Naive B cell (primary cell): ENCODE measurements around the gene KDELR1. TPM values are rescaled to one million over a fixed set of nuclear protein-coding genes. Genes with fewer than 3 reads are reported as not detected.

ENCODE experiments used
- ATAC-seq, 2 donors: fragments of 150-1000 bp; cut with Tn5 transposase; 2 replicates each; pipeline ENCODE4 v1.10.0; 2021; ENCODE audit warnings: low read depth in 2 of 2, mild to moderate bottlenecking in 2 of 2, moderate library complexity in 2 of 2
- DNase-seq: peaks from one replicate; pipeline ENCODE4 v3.0.0; 2022
- H3K27ac Mint-ChIP-seq, 6 donors: one replicate each; pipeline ENCODE4 v1.8.0; 2020 to 2022; ENCODE audit warnings: mild to moderate bottlenecking in 6 of 6, mixed read lengths in 6 of 6, moderate library complexity in 5 of 6, inconsistent platforms in 2 of 6
- H3K27me3 Mint-ChIP-seq, 3 donors: one replicate each; pipeline ENCODE4 v1.8.0; 2021 to 2022; ENCODE audit warnings: mixed read lengths in 3 of 3, mild to moderate bottlenecking in 1 of 3
- H3K36me3 Mint-ChIP-seq, 2 donors: one replicate each; pipeline ENCODE4 v1.8.0; 2020 to 2022; ENCODE audit warnings: mixed read lengths in 2 of 2, inconsistent platforms in 1 of 2, mild to moderate bottlenecking in 1 of 2
- H3K4me1 Mint-ChIP-seq, 3 donors: one replicate each; pipeline ENCODE4 v1.8.0; 2020 to 2022; ENCODE audit warnings: mixed read lengths in 3 of 3, inconsistent platforms in 1 of 3, mild to moderate bottlenecking in 1 of 3, moderate library complexity in 1 of 3
- H3K4me3 Mint-ChIP-seq, 8 donors: one replicate each; pipeline ENCODE4 v1.8.0; 2020 to 2022; ENCODE audit warnings: mild to moderate bottlenecking in 8 of 8, mixed read lengths in 8 of 8, moderate library complexity in 8 of 8, inconsistent platforms in 2 of 8
- H3K9me3 Mint-ChIP-seq, 7 donors: one replicate each; pipeline ENCODE4 v1.8.0; 2020 to 2022; ENCODE audit warnings: mixed read lengths in 7 of 7, mild to moderate bottlenecking in 5 of 7, inconsistent platforms in 2 of 7, moderate library complexity in 1 of 7
- polyA plus RNA-seq, 6 donors: library from polyadenylated mRNA; unstranded; fragments of 300-500 nt; fragmentation: Illumina TruSeq; gene quantifications; one replicate each; pipeline ENCODE4 v1.2.3, GENCODE V29; 2021; ENCODE audit warnings: low read depth in 6 of 6

The KDELR1 gene
- polyA plus RNA-seq, 6 donors from 2014 or later, result 24.5 to 32.1 (median 26.5) TPM

DNA sequence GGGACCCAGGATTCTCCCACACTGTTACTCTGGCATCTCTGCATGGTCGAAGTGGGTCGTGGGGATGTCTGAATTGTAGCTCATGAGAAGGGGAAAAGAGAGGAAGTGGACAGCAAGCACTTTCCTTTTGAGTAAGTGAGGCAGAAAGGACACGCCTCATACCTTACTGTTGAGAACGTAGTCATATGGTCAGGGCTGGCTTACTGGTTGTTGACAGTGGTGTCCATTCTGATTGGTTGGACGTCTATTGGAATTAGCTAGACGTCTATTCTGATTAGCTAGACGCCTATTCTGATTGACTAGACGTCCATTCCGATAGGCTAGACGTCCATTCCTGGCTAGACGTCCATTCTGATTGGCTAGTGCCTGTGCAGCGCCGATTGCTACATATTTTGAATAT, 14.5 kb upstream of the KDELR1 start:
- peaks cover 0 to 3% (median 0%) of the 10 kb centered on the region in 7 donors for H3K9me3 Mint-ChIP-seq
- DNase-seq (no peak), ATAC-seq (no peak)
- peak overlapping the region in 2 of 8 donors; percentile 49 to 77 for H3K4me3 Mint-ChIP-seq
- H3K36me3 Mint-ChIP-seq, result peaks cover 0 to 15% of the 10 kb centered on the region in 2 donors
- peaks cover 29 to 49% (median 44%) of the 10 kb centered on the region in 3 donors for H3K27me3 Mint-ChIP-seq
- H3K27ac Mint-ChIP-seq, result no peak overlapping the region
- peaks cover 4 to 8% (median 6%) of the 10 kb centered on the region in 3 donors for H3K4me1 Mint-ChIP-seq

DNA sequence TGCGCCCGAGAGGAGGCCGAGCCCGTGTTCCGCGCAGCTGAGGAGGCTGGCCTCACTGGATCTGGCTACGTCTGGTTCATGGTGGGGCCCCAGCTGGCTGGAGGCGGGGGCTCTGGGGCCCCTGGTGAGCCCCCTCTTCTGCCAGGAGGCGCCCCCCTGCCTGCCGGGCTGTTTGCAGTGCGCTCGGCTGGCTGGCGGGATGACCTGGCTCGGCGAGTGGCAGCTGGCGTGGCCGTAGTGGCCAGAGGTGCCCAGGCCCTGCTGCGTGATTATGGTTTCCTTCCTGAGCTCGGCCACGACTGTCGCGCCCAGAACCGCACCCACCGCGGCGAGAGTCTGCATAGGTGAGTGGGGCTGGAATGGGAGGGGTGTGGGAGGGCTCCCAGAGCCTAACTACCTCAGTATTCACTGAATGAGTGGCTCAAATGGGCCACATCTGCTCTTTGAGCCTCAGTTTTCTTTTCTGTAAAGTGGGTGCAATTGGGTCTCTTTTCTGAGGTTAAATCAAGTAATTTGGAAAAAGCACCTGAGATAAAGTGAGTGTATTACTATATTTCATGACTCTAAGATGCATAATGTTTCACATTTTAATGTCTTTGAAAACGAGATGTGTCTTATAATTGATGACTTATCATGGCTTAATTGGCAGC, 13.8 kb upstream of the KDELR1 start:
- no peak overlapping the region for H3K4me3 Mint-ChIP-seq
- ATAC-seq, result no peak

DNA sequence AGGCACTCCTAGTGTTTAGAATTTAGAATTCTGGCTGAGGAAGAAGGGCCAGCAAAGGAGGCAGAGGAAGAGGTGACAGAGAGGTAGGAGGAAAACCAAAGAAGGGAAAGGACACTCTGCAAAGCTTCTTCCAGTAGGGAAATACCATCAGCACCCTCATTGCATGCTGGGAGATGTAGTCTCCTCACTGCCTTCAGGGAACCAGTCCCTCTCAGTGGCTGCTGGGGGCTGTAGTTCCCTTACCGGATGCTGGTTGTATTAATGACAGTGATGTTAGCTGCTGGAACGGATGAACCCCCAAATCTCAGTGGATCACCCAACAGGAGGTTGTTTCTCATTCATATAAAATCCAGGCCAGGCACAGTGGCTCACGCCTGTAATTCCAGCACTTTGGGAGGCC, 12.3 kb upstream of the KDELR1 start:
- Mint-ChIP-seq H3K27me3 (peaks cover 28 to 30% (median 28%) of the 10 kb centered on the region in 3 donors), H3K4me1 (peaks cover 9 to 23% (median 18%) of the 10 kb centered on the region in 3 donors), H3K27ac (peak overlapping the region in 2 of 6 donors; percentile 49 to 76), H3K4me3 (no peak overlapping the region), H3K36me3 (peaks cover 0 to 15% of the 10 kb centered on the region in 2 donors), H3K9me3 (peaks cover 0 to 9% (median 4%) of the 10 kb centered on the region in 7 donors)
- ATAC-seq (peak; percentile 72 to 77), DNase-seq (peak; percentile 39)

More for the DNA sequence above, 13.8 kb upstream of the KDELR1 start:
- H3K9me3 Mint-ChIP-seq, result peaks cover 0 to 3% (median 0%) of the 10 kb centered on the region in 7 donors
- H3K27me3 Mint-ChIP-seq, result peaks cover 29 to 42% (median 37%) of the 10 kb centered on the region in 3 donors
- H3K36me3 Mint-ChIP-seq, result peaks cover 0 to 15% of the 10 kb centered on the region in 2 donors
- no peak for DNase-seq
- no peak overlapping the region for H3K27ac Mint-ChIP-seq
- peaks cover 4 to 12% (median 6%) of the 10 kb centered on the region in 3 donors for H3K4me1 Mint-ChIP-seq

DNA sequence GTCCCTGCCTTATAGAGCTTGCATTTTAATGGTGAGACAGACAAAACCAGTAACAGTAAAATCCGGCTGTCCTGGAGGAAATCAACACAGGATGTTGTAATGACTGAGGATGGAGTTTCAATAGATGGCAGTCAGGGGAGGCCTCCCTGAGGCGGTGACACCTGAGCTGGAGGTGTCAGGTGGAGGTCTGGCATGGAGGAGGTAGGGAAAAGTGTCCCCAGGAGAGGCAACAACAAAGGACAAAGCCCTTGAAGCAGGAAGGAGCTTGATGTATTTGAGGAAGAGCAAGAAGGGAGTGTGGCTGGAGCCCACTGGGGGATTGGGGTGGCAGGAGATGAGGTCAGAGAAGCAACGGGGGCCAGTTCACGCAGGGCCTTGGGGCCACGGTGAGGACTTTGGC, 9.9 kb upstream of the KDELR1 start:
- H3K4me3 Mint-ChIP-seq, result no peak overlapping the region
- peak overlapping the region in 1 of 6 donors; percentile 14 for H3K27ac Mint-ChIP-seq
- ATAC-seq, result no peak
- peaks cover 21 to 34% (median 31%) of the 10 kb centered on the region in 3 donors for H3K4me1 Mint-ChIP-seq
- DNase-seq, result no peak
- H3K36me3 Mint-ChIP-seq, result peaks cover 0 to 19% of the 10 kb centered on the region in 2 donors
- peaks cover 0 to 9% (median 4%) of the 10 kb centered on the region in 7 donors for H3K9me3 Mint-ChIP-seq
- peaks cover 27 to 28% (median 28%) of the 10 kb centered on the region in 3 donors for H3K27me3 Mint-ChIP-seq

DNA sequence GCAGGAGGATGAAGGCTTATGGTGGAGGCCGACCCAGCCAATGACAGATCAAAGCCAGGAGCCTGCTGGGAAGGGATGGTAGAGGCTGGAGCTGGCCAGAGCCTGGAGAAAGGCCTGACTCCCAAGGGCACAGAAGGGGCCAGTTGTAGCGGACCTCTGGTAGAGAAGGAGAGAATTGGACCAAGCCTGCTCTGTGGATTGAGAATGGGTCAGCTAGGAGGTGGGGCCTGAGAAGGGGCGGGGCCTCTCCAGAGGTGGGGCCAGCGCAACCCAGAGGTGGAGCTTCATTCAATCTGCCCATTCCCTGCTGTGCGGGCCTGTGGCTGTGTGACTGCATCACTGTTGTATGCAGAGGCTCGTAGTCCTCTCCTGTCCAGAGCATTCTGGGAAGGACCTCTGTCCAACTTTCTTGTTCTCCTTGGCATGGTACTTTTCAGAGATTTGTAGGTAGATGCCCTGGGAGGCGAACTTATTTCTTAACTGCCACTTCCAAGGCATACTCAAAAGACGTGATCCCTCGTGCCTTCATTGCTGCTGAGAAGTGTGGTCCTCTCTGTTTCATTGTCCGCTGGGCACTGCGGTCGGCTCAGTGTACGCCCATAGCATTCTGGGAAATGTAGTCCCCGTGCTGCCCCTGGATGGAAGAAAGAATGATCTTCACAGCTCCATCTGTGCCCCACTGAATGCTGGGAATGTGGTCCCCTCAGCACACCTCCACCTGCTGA, 8.8 kb upstream of the KDELR1 start:
- peak overlapping the region in 1 of 6 donors; percentile 81 for H3K27ac Mint-ChIP-seq
- H3K4me1 Mint-ChIP-seq, result peaks cover 32 to 44% (median 42%) of the 10 kb centered on the region in 3 donors
- DNase-seq (no peak), ATAC-seq (peak; percentile 6 to 20)
- H3K36me3 Mint-ChIP-seq, result peaks cover 0 to 12% of the 10 kb centered on the region in 2 donors
- H3K9me3 Mint-ChIP-seq, result peaks cover 0 to 9% (median 4%) of the 10 kb centered on the region in 7 donors
- H3K27me3 Mint-ChIP-seq, result peaks cover 19 to 29% (median 29%) of the 10 kb centered on the region in 3 donors
- peak overlapping the region in 5 of 8 donors; percentile 19 to 87 (median 70) for H3K4me3 Mint-ChIP-seq

DNA sequence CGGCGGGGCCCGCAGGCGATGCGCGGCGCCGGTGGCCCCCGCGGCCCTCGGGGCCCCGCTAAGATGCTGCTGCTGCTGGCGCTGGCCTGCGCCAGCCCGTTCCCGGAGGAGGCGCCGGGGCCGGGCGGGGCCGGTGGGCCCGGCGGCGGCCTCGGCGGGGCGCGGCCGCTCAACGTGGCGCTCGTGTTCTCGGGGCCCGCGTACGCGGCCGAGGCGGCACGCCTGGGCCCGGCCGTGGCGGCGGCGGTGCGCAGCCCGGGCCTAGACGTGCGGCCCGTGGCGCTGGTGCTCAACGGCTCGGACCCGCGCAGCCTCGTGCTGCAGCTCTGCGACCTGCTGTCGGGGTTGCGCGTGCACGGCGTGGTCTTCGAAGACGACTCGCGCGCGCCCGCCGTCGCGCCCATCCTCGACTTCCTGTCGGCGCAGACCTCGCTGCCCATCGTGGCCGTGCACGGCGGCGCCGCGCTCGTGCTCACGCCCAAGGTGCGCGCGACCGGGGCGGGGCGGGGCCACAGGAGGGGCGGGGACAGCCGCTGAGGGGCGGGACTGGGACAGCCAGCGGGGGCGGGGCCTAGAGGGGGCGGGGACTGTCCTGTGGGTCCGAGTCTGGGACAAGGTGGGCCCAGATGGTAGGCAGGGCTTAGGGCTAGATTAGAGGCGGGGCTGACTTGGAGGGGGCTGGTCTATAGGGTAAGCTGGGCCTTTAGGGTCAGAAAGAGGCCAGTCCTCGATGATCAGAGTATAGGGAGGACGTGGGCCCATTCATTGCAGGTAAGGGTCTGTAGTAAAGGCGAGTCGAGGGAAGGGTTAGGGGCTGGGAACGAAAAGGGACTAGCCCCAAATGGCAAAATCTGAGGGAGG, 7.3 kb upstream of the KDELR1 start:
- DNase-seq (peak; percentile 73), ATAC-seq (peak; percentile 61 to 70)
- Mint-ChIP-seq H3K4me3 (peak overlapping the region; percentile 44 to 87 (median 78)), H3K36me3 (peaks cover 0 to 12% of the 10 kb centered on the region in 2 donors), H3K27ac (peak overlapping the region in 1 of 6 donors; percentile 83), H3K9me3 (peaks cover 0 to 9% (median 4%) of the 10 kb centered on the region in 7 donors), H3K27me3 (peaks cover 17 to 44% (median 44%) of the 10 kb centered on the region in 3 donors), H3K4me1 (peaks cover 44 to 56% (median 52%) of the 10 kb centered on the region in 3 donors)

DNA sequence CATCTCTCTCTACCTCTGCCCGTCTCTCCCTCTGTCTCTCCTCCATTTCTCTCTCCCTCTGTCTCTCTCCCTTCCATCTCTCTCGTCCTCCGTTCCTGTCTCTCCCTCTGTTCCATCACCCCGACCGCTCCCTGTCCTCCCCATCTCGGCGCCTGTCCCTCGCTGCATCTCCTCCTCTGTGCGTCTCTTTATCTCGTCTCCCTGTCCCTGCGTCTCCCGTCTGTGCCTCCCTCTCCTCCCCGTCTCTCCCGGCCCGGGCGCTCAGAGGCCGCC, 6.7 kb upstream of the KDELR1 start:
- H3K4me1 Mint-ChIP-seq, result peaks cover 41 to 52% (median 48%) of the 10 kb centered on the region in 3 donors
- DNase-seq (no peak), ATAC-seq (no peak)
- peaks cover 0 to 12% of the 10 kb centered on the region in 2 donors for H3K36me3 Mint-ChIP-seq
- H3K4me3 Mint-ChIP-seq, result peak overlapping the region; percentile 79 to 95 (median 89)
- H3K27ac Mint-ChIP-seq, result peak overlapping the region in 5 of 6 donors; percentile 65 to 96 (median 83)
- peaks cover 0 to 9% (median 4%) of the 10 kb centered on the region in 7 donors for H3K9me3 Mint-ChIP-seq
- H3K27me3 Mint-ChIP-seq, result peaks cover 15 to 45% (median 44%) of the 10 kb centered on the region in 3 donors

DNA sequence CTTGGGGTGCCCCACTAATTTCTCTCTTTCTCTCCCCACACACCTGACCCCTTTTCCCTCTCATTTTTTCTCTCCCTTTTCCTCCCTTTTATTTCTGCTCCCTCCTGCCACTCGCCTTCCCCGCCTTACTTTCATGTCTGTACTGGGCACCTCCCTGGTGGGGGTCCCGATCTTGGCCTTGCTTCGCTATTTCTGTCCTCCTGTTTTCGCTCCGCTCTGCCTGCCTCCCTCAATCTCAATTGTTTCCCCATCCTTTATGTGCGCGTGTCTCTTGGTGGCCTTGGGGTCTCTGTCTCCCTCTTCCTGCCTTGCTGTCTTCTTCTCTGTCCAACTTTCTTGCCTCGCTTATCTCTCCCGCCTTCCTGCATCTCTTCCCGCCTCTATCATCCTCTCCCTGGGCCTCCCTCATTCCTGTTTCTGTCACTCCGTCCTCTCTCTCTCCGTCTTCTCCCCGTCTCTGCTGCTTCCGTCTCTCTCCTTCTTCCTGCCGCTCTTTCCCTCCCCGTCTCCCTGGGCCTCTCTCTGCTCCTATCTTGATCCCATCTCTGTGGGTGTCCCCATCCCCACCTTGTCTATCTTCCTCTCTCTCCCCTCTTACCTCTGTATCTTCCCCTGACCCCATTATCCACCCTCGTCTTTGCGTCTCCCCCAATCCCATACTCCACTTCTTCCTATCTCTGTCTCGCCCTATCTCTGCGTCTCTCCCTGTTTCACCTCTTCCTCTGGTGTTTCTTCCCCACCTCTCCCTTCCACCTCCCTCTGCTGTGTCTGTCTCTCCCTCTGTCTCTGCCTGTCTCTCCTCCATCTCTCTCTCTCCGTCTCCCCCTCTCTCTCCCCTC, 6.1 kb upstream of the KDELR1 start:
- Mint-ChIP-seq H3K36me3 (peaks cover 0 to 12% of the 10 kb centered on the region in 2 donors), H3K27me3 (peaks cover 15 to 50% (median 44%) of the 10 kb centered on the region in 3 donors), H3K9me3 (peaks cover 0 to 9% (median 4%) of the 10 kb centered on the region in 7 donors), H3K4me1 (peaks cover 46 to 57% (median 53%) of the 10 kb centered on the region in 3 donors), H3K27ac (peak overlapping the region in 5 of 6 donors; percentile 65 to 96 (median 84)), H3K4me3 (peak overlapping the region; percentile 79 to 95 (median 89))
- no peak for DNase-seq
- no peak for ATAC-seq

DNA sequence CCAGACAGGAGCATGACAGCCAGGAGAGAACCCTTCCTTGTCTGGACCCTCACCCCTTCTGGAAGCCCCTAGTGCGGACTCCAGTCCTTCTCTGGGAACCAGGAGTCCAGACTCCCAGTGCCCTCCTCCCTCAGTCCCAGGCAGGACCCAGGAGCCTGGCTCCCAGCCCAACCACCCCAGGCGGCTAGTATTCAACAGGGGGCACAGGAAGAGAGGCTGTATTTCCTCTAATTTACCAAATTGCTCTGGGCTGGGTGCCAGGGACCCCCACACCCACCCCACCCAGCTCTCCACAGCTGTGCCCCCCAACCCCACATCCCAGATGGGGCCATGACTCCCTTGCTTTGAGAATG, 5.4 kb upstream of the KDELR1 start:
- Mint-ChIP-seq H3K9me3 (peaks cover 0 to 9% (median 4%) of the 10 kb centered on the region in 7 donors), H3K4me3 (peak overlapping the region in 1 of 8 donors; percentile 84), H3K36me3 (peaks cover 0 to 12% of the 10 kb centered on the region in 2 donors), H3K4me1 (peaks cover 48 to 61% (median 56%) of the 10 kb centered on the region in 3 donors), H3K27me3 (peaks cover 15 to 50% (median 44%) of the 10 kb centered on the region in 3 donors), H3K27ac (no peak overlapping the region)
- ATAC-seq (no peak), DNase-seq (no peak)

DNA sequence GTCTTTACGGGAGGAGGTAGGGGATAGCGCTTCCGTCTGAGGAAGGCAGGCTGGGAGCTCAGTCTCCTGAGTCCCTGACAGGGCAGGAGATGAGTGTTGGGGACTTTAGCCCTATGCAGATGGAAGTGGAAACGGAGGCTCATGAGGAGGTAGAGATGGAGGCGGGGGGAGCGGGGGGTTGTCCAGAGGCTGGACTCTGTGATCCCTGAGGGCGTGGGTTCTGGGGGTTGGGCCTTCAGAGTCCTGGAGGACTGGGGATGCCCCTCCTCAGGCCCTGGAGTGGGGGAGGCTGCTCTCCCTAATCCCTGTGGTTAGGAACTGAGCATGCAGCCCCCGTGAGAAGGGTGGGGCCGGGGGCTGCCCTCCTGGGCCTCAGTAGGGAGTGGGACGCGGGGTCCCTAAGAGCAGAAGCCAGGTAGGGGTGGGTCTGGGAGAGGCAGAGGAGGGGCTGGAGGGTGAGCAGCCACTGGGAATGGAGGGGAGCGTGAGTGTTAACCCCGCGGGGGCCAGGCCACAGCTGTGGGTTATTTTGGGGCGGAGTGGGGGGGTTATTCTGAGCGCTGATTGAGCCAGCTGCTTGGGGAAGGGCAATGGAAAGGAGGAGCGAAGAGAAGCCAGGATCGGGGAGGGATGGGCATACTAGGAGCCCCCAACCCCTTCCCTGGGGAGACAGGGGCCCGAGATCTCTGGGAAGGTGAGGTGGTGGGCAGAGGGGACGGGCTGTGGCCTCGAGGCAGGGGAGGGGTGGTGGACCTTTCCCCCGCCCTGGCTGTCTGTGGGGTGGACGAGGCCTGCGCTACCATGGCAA, 4.9 kb upstream of the KDELR1 start:
- H3K4me1 Mint-ChIP-seq, result peaks cover 53 to 66% (median 60%) of the 10 kb centered on the region in 3 donors
- peak overlapping the region in 3 of 6 donors; percentile 13 to 49 (median 28) for H3K27ac Mint-ChIP-seq
- peaks cover 15 to 50% (median 44%) of the 10 kb centered on the region in 3 donors for H3K27me3 Mint-ChIP-seq
- no peak for DNase-seq
- H3K36me3 Mint-ChIP-seq, result peaks cover 0 to 12% of the 10 kb centered on the region in 2 donors
- H3K9me3 Mint-ChIP-seq, result peaks cover 0 to 9% (median 4%) of the 10 kb centered on the region in 7 donors
- peak overlapping the region in 1 of 8 donors; percentile 95 for H3K4me3 Mint-ChIP-seq
- no peak for ATAC-seq

DNA sequence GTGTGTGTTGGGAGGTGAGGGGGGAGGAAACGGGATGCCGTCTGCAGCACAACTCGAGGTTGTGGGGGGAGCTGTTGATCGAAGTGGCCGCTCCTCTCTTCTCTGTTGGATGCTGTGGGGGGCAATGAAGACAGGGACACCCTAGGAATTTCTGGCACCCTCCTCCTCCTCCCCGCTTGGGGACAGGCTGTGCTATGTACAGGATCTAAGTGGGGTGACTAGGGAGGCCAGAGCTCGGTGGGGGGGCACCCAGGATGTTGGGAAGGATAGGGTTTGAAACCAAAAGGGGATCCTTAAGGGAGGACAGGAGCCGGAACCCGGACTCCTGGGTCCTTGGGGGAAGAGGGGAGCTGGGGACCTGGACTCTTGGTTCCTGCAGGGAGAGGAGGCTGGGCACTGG, 4.1 kb upstream of the KDELR1 start:
- H3K27me3 Mint-ChIP-seq, result peaks cover 15 to 50% (median 44%) of the 10 kb centered on the region in 3 donors
- H3K4me1 Mint-ChIP-seq, result peaks cover 60 to 73% (median 65%) of the 10 kb centered on the region in 3 donors

More for the DNA sequence above, 4.1 kb upstream of the KDELR1 start:
- H3K4me3 Mint-ChIP-seq, result peak overlapping the region in 6 of 8 donors; percentile 15 to 95 (median 52)
- H3K36me3 Mint-ChIP-seq, result peaks cover 0 to 12% of the 10 kb centered on the region in 2 donors
- peak overlapping the region in 2 of 6 donors; percentile 49 to 54 for H3K27ac Mint-ChIP-seq
- no peak for ATAC-seq
- peaks cover 0 to 9% (median 4%) of the 10 kb centered on the region in 7 donors for H3K9me3 Mint-ChIP-seq
- no peak for DNase-seq
